ENCODE measurements around the gene CASK.

Gene CASK

DNA sequence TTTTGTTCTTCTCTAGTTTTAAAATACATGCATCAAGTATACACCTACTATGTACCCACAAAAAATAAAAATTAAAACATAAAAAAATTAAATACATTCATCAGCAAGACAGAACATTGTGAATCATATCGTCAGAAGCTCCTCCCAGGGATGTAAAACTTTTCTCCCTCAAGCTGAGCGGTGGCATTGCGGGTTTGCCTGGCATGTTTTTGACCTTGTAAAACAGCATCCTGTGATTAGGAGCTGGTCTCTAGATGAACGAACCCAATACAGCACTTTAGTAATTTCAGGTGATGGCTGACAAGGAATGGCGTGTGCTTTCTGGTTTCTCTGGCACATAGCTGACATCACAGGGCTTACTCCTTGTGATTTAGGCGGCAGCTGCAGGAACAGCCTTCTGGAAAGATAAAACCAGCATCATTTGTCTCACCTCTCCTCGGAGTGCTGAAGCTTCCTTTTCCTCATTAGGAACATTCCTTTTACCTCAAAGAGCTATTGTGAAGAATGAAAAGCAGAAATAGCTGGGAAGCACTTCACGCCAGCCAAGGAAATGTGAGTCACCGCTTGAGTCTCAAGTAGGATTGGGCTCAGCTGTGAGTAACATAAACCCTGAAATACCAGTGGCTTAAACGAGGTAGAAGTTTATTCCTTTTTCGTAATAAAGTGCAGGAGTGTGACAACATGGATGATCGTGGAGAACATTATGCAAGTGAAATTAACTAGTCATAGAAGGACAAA is 431.9 kb downstream of the CASK start:
- DNase-seq: no peak

- DNase-seq: no peak
Measured at GRCh38 chrX:41490446-41490845, 432.9 kb downstream of the CASK start.

DNA sequence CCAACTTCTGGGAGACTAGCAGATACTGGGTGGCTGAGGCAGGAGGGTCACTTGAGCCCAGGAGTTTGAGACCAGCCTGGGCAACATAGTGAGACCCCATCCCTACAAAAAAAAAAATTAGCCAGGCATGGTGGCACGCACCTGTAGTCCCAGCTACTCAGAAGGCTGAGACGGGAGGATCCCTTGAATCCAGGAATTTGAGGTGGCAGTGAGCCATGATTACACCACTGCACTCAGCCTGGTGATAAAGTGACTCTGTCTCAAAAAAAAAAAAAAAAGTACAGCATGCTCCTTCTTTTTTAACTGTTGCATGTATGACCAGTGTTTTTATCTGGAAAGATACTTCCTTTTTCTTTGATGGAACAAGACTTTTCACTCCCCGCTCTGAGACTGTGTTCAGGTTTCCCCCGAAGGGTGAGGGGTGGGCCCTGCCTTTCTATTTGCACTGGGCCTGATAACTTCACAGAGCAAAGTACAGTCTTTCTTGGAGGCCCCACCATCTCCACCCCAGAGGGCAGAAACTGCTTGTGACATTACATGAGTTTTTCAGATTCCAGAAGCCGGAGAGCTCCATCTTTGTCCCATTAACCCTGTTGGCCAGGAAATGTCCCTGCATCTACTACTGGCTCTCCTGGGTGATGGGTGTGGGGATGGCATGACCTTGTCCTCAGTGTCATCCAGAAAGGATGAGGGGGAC is 441.1 kb downstream of the CASK start:
- no peak for DNase-seq

- no peak for DNase-seq
Measured at GRCh38 chrX:41481264-41482109, 441.9 kb downstream of the CASK start.

DNA sequence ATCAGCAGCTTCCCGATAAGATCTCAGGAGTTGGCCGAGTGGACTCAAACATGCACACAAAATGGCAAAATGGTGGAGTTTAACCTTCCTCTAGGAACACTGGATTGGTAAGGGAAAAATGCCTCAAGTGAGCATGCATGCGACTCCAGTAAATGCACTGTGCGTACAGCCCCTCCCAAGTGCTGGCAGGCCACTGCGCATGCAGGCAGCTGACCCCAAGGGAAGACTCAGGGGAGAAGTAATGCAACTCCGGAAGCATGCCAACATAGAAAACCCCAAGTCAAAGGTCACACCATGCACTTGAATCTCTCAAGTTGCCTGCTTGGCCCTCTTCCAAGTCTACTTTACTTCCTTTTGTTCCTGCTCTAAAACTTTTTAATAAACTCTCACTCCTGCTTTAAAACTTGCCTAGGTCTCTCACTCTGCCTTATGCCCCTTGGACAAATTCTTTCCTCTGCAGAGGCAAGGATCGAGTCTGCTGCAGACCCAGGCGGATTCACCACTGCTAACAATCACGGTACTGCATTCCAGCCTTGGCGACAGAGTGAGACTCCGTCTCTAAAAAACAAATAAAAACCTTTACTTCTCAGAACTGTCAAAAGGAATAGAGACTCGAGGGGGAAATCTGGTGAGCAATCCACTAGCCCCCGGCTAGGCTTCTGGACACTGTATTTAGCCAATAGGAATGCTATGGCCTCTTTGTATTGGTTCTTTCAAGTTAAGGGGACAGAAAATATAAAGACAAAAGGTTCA is 442.7 kb downstream of the CASK start:
- no peak for DNase-seq

DNA sequence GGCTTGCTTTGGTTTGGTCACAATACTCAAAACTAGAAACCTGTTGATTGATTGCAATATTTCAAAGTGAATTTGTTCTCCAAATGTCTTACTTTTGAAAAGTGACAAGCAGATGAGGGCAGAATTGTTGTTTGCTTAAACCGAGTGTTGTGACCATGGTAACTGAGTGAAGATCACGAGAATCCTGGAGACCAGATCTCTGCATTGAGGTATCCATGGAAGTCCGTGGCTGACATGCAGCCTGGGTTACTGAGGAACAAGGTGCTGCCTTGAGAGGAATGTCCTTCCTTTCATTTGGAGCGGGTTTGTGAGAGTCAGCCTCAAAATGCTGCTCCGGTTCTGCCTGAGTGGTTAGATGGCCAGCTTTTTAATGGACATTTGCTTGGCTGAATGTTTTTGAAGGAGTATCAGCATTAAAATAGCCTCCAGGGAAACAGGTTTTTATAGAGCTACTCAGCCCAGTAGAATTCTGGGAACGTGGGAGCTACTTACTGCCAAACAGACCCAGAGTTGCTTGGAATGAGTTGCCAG is 444.9 kb downstream of the CASK start:
- no peak for DNase-seq

- no peak for DNase-seq
Measured at GRCh38 chrX:41475591-41476241, 447.6 kb downstream of the CASK start.

GRCh38 chrX:41475191-41475590 is 448.2 kb downstream of the CASK start:
- no peak for DNase-seq

GRCh38 chrX:41474726-41475100 is 448.6 kb downstream of the CASK start:
- DNase-seq: no peak

GRCh38 chrX:41473936-41474725 is 449.2 kb downstream of the CASK start:
- DNase-seq: no peak

- no peak for DNase-seq
Measured at GRCh38 chrX:41472231-41472815, 451.0 kb downstream of the CASK start.

- no peak for DNase-seq
Measured at GRCh38 chrX:41471786-41472185, 451.6 kb downstream of the CASK start.

DNA sequence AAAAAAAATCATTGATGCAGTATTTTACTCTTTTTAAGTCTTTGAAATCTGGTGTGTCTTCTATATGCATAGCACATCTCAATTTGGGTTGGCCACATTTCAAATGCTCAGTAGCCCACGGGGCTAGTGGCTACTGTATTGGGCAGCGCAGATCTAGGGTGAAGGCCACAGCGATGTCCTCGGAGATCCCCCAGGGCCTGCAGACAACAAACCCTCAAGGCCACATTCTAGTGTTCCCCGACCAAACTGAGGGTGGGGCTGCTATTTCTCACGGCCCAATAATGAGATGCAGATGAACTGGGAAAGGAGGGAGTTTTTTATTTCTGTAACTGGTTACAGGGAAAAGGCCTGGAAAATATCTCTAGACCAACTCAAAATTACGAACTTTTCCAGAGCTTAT is 452.6 kb downstream of the CASK start:
- no peak for DNase-seq

DNA sequence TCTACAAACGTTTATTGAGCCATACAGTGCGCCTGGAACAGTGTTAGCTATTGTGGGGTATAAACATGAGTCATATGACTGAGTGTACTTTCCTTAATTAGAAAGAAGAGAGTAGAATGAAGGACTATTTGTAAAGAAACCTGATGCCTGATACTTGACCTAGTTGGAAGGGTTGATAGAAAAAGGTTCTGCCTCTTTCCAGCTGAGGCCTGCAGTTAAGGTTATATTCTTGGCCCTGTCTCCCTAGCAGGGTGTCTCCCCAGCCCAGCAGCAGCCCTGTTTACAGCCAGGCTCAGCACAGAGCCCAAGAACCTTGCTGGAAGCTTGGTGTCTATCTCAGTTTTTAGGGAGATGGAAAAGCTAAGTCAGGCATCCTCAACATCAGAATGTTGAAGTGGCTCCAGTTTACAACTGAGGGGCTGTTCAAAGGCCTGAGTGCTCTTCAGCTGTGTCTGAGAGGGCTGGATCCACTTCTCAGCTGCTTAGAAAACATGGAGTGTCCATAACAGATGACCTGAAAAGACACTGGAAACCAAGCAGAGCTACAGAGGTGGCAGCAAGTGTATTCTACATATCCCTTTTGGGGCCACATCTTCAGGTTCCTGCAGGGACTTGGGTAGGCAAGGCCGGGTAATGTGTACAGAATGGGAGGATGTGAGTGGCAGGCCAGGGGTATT is 454.6 kb downstream of the CASK start:
- no peak for DNase-seq

All from activated CD4-positive, CD25-positive, alpha-beta regulatory T cell treated with anti-CD3 and anti-CD28 coated beads, Interleukin-2, amount 50 U/mL, for 72 hours (primary cell).